Stimulated activated CD8-positive, alpha-beta memory T cell treated with anti-CD3 and anti-CD28 coated beads, Interleukin-2, amount 100 ng/mL, for 48 hours (primary cell): ENCODE results near the gene PDE6B.
"Not testable (repeated sequence)": the region's sequence is repeated elsewhere in the genome, so short reads cannot be mapped to it uniquely, and the experiment has no call there.

Experiments used
- DNase-seq, 2 donors: peaks; one replicate each; pipeline ENCODE4 v3.0.0-alpha.2; 2020; ENCODE audit warnings: low read depth in 2 of 2

Gene PDE6B

DNA sequence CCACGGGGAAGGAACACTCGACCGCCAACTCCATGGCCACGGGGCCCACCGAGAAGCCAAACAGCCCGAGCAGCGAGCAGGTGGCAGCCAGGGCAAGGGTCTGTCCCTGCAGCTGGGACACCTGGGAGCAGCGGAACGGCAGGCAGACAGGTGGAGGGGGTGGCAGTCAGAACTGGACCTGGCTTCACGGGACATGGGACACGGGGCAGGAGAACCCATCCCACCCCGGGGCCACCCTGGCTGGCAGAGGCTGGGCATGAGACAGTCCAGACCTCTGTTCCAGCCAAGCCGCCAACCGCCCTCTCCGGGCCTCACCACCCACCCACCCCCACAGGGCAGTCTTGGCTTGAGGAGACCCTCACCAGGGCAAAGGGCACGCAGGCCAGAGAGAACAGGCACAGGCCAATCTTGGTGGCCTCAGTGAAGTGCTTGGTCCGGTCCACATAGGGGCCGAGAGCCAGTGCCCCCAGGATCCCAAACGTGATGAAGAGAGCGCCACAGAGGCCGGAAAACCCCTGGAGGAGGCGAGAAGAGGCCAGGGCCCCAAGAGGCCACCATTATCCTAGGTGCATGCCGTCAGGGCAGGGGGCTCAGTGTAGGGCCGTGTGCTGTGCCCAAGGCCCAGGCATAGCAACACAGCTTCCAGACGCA is 58.0 kb downstream of the PDE6B start:
- no peak for DNase-seq

DNA sequence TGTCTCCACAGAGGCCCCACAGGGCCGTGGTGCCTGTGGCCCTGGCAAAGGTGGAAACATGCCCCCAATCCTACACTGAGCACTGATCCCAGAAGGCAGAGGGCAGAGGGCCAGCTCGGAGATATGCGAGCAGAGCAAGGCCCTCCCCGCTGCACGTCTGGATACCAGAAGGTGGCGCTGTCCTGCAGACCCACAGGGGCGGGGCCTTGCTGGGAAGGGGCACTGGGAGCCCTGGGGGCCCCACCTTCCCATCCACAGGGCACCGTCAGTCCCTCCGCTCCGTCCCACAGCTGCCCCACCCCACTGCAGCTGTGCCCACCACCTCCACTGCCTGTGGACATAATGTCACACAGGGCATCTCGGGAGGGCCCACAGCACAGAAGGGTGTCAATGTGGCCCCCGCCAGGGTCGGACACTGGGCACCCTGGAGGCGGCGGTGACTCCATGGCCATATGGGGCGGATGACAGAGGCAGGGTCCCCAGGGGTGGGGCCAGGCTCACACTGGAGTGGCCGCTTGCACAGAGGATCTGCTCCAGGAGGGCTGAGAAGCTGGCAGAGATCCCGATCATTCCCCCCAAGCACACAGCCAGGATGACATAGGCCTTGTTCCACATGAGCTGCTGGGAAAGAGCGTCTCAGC is 58.7 kb downstream of the PDE6B start:
- peak in 1 of 2 donors; percentile 28 for DNase-seq

DNA sequence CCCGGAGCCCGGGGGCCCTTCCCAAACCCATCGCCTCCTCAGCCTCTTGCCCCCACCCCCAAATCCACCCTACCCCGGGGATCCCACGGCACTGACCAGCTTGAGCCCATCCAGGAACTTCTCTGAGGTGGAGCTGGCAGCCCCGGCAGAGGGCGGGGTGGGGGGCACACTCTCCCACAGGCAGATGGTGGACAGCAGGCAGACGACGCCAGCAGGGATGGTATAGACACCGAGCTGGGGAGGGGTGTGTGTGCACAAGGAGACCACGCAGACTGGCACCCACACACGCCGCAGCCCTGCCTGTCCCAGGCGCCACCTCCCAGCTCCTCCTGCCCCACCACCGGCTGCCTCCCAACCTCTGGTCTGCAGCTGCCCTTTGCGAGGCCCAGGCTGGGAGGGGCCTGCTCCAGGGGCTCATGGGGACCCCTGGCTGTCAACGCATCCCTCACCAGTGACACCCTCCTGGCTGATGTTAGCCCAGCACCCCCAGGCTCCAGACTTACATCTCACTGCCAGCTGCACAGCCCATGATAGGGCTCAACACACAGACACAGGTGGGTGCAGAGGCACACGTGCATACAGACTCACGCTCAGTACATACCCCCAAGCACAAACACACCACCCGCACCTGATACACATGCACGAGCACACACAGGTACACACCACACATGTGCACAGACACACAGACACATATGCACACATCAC is 59.4 kb downstream of the PDE6B start:
- no peak for DNase-seq

DNA sequence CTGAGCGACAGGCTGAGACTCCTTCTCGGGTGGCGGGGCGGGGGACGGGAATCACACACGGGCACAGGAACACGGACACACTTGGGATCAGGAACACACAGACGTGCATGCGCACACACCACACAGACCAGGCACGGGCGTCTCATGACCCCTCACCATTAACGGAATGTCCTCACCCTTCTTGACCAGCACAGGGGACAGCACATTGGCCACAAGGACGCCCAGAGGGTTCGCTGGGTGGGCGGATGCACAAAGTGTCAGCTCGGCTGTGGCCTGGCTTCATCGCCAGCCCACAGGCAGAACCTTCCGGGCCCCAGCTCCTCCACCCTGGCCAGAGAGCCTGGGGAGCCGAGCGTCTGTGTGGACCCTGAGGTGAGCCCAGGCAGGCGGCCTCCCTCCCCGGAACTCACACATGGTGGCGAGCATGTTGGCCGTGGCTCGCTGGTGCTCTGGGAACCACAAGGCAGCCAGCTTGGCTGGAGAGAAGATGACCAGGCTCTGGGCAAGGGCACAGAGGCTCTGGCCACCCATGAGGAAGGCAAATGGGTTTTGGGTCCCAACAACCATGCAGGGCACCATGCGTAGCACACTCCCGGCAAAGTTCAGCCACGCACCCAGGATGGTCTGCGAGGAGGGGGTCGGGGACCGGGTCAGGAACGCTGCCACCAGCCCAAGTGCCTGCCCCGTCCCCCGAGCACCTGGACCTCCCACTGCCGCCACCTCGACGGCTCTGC is 60.5 kb downstream of the PDE6B start:
- DNase-seq: no peak

DNA sequence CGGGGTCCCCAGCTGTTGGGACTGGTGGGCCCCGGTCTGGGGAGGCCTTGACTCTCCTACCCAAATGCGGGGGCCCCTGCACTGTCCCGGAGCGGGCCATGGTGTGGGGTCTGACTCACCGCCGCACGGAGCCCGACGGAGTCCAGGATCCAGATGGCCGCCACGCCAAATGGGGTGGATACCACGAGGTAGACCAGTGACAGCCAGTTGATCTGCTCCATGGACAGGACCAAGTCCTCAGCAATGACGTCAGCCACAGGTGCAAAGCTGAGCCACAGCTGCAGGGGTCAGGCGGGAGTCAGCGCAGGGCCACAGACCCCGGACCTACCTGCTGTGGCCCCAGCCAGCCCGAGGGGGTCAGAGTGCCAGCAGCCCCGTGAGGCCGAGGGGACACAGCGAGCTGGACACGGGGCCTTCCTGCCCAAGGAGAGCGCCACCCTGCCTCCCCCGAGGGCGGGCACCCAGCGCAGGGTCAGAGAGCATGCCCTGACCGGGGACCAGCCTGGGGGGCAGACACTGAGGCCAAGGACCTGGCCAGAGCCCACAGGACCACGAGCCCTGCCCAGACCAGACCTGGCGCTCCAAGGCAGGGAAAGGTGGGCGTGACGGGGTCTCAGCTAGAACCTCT is 61.2 kb downstream of the PDE6B start:
- DNase-seq: no peak

DNA sequence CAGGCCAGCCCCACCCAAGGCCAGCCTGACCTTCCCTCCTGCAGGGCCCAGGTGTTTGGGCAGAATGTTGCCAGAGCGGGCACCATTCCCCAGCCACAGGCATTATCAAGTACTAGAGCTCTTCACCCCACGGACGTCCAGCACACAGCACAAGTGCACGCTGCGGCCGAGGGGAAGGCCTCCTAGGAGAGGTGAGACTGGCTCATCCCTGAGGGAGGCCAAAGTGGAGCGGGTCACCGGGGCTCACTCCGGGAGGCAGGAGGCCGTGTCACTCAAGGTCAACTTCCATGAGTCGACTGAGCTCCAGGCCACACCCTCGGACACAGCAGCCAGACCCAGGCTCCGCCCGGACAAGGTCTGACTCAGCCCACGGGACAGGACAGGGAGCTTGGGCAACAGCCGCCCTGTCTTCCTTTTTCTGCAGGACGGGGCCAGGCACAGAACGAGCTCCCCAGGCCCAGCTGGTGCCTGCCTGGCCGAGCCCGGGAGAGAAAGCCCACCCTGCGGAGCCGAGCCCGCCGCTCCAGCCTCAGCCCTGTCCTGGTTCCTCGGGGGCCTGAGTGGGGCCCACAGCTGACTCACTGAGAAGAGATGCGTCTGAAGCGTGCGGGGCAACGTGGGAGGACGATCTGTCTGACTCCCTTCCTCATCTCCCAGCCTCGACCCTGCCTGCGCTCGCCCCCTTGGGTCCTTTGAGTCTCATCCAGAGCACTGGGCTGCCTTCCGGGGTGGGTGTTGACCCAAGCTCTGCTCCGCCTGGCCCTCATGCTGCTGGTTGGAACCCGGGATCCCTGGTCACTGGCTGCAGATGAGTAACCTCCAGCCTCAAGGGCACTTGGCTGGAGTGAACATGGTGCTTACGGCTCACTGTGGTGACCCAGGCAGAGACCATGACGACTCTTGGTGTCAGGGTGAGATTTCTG is 61.9 kb downstream of the PDE6B start:
- no peak for DNase-seq

DNA sequence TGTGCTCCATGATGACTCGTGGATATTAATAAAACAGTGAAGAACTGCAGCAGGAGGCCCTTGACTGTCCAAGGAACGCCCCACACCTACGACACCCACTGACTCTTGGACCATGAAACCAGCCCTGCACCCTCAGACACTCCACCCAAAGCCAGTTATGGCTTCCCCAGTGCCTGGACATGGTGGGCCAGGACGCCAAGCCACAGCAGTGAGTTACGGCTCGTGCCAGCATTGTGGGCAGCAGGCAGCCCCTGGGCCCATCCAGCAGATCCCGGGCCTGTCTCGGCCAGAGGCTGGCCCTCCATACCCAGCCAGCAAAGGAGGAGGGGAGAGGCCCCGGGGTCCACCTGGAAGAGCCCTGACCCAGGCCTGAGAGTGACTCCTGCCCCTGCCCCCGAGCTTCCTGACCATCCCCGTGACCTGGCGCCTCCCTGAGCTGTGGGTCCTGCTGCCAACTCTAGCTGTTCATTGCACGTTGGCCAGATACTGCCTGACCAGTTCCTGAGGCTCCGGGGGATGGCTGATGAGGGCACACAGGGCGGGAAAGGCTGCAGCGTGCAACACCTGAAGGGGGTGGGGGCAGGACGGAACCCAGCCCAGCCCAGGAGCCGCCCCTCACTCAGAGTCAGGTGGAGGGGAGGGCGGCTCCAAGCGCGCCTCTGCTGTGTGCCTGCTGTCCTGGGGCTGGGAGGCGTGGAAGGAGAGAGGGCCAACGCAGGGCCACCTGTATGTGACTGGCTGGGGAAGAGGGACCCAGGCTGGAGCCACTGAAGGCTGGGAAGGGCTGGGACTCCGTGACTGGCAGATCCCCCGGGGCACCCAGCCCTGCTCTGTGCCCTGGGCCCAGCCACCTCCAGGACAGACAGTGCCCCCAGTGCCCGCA is 62.8 kb downstream of the PDE6B start:
- DNase-seq: no peak

DNA sequence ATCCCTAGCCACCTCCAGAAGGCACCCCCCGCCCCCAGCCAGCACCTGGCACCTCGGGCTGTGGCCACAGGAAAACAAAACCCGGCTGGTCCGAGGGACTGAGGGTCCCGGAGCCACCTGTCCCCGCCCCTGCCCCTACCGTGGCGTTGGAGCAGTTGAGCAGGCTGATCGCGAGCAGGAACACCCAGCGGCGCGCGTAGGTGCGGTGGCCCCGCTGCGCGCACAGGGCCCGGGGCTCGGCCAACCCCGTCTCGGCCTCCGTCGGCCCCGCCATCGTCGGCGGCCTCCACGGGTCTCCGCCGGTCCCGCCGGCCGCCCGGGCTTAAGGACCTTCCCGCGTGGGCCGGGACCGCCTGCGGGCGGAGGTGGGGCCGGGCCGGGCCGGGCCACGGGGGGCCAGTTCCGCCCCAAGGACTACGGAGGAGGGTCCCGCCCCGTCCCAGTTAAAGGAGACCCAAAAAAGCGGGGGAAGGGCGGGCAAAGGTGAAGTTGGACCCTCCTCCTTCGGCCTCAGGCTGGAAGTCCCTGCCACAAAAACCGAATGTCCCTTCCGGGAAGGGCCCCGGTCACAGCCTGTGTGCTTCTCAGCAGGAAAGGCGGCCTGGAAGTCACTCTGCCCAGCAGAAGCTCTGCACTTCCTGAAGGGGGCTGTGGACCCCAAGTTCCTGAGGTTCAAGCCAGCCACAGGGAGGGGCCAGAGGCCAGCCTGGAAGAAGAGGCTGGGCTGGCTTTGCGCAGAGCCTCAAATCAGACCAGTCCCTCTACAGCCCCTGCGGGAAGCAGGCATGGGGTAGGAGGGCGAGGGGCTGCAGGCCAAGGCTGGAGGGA is 63.7 kb downstream of the PDE6B start, which contains the start of gene SLC49A3:
Gene SLC49A3 (minus strand): TSS at position 298 of the 828 bp plus-strand sequence. CDS start 24 bp downstream, at position 274.
- no peak for DNase-seq

DNA sequence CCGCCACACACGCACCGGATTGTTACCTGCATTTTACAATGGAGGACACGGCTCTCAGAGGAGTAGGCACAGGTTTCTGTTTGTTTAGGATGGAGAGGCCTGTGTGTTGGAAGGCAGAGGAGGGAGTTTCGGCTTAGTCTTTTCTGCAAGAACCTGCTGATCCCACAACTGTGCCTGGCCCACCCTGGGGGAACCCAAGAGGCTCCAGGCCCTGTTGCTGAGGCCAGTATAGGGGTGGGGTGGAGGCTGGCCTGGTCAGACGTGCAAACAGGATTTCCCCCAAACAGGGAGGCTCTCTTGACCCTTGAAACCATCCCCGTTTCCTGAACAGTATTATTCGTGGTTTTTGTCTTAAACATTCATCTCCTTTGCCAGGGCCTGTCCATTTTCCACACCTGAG is 64.3 kb downstream of the PDE6B start:
- no peak for DNase-seq

DNA sequence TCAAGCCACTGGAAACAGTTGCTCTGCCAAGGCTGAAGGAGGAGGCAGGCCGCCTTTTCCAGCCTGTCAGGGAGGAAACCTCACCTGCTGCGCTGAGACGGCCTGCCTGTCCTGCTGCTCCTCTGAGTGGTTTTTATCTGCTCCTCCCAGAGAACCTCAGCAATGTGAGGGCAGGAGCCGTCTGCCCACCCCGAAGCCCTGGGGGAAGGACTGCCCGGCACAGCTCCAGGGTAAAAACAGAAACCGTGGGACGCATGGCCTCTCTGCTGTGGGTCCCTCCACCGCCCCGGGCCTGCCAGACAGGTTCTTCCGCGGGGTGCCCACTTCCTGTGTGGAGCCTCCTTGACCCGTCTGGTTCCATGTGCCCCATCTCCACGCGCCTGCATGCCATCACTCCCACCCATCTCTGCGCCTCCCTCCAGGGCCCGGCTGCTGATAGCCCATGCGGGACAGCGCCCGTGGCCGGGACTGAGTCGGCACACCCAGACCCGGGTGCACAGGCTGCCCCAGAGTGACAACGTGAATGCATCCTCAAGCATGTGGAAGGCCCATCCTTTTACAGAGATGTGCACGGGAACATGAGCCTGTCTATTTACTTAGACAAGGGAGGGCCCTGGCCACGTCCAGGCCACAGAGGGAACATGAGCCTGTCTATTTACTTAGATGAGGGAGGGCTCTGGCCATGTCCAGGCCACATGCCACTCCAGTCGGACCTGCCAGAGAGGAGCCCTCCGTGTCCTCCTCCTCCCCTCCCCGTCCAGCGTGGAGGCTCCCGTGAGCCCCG is 67.6 kb downstream of the PDE6B start:
- no peak for DNase-seq

DNA sequence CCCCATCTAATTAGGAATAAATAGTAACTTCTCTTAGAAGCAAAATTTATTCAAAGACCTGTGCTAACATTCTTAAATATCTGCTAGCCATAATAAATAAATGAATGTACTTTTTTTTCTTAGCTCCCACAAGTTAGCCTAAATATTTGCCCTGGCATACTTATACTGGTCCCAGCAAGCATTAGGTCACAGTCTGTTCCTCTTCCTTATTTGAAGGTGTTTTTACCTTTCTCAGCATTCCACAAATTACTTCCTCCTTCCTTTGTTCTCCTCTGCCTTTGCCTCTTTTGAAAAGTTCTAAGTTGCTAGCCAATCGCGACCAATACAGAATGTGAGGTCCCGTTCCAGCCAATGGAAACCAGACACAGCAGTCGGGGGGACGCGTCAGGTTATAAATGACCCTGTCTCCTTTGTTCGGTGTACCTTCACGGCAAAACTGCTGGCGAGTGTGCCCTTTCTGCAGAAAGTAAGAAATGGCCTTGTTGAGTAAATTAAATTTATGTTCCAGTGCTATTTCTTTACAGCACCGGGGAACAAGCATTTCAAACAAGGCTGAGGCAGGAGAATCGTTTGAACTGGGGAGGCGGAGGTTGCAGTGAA is 69.1 kb downstream of the PDE6B start:
- not testable (repeated sequence) for DNase-seq

DNA sequence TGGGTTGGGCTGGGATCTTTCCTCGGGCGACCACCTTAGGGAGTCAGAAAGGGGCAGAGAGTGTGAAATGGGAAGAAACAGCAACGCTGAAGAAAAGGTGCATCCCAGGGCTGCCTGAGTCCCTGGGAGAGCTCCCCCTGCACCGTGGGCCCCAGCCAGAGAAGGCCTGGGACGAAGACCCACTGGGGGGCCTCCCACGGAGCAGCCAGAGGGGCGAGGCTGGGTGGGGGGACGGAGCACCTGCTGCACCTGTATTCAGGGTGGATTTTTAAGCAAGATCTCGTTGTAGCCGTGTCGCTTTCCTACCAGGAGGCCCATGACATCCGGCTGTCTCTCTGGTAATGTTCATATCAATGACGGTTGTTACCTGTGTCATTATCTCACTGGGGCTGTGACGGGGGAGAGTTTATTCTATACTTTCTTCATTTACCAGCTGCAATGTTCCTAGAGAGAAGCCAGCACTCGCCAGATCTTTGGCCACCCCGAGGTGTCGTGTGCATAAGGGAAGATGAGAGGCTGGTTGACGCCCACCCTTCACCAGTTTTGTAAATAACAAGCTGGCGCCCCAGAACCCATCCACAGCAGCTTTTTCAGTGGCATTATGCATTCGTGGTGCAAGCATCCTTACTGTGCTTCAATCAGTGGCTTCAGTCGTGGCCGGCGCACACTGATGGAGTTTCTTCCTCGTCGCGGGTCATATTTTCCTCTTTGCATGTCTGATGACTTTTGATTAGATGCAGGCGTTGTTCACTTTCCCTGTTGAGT is 74.6 kb downstream of the PDE6B start:
- no peak for DNase-seq

DNA sequence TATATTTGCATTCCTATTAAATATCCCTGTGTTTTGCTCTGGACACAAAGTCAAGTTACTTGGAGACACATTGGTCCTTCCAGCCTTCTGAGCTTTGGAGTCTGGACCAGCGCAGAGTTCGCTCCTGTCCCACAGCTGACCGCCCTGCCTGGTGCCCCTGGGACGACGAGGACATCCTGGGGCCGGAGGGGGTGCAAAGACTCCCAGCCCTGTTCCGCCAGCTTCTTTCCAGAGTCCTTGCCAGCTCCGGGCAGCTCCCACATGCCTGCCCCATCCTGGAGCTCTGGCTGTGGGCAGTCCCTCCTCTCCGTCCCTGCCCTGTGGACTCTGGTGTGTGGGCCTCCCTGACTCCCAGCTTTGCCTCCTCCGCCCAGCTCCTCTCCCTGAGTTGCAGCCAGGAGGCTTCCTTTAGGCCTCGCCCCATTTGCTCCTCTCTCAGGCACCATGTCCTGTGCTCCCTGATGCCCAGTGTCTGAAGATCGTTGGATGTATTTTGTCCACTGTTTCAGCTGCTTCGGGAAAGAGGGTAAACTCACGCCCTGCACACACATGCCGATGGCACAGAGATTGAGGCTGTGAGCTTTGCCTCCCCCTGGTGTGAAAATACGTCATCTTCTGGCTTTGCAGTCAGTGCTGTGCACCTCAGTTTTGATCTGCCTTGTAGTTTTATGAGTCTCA is 75.4 kb downstream of the PDE6B start:
- DNase-seq: no peak

DNA sequence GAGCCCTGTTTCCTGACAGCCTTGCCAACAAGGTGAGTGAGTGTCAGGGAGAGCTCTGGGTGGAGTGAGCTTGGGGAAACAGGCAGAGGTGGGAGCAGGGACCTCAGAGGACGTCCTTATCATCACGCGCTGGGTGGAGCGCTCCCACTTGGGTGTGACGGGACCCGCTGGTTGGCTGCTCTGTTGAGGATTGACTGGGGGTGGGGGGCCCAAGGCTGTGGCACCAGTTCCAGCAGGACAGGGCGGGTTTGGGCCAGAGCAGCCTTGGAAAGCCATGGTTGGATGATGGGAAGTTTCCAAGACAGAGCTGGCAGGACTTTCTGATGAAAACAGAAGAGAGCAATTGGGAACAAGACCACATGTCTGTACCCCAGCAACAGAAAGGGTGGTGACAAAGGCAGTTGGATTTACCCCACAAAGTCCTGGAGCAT is 77.3 kb downstream of the PDE6B start:
- no peak for DNase-seq

DNA sequence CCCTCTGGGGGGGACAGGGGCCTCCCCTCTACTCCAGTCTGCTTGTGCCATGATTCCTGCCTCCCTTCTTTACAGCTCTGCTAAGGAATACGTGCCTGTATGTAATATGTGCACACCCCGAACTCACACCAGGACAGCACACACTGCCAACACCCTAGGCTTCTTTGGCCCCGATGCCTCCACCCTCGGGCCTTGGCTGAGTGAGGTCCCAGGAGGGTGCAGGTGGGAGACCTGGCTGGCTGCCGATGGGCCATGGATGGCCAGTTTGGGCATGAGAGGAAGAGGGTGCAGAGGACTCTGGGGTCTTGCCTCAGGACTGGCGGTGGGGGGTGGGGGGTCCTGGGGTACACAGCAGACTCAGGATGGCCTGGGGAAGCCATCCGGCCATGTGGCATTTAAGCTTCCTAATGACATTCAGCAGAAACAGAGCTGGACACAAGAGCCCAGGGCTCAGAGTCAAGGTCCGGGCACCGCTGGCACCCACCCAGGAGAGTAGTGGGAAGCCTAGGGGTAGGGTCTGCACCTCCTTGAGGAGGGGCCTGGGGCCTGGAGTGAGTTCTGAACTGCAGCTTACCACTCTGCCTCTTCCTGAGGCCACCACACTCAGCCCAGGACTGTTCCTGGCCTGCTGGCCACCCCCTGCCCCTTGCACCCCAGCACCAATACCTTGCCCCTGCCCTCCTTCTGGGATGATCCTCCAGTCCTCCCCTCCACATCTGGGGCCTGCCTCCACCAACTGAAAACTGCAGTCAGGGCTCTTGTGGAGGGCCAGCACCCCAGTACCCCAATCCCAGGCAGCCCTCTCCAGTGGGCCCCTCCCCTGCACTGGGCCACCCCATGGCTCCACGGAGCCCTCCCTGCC is 78.2 kb downstream of the PDE6B start:
- DNase-seq: no peak
